Endothelial cell of umbilical vein (primary cell): ENCODE data around the gene SLC22A25. TPM values are rescaled to one million over a fixed set of nuclear protein-coding genes. Genes with fewer than 3 reads are reported as not detected.

Experiments used
- BruUV-seq: library from RNA; stranded (reverse); fragments of 400-500 nt; replicated peaks from 2 replicates; lab custom pipeline; 2021; lab: Mats Ljungman, UMichigan
- CTCF ChIA-PET: fragments of 300-600, 350-600 bp; sonication (Branson Sonifier 250); formaldehyde crosslinking; loops from one replicate; lab custom pipeline; 2021; ENCODE audit warnings: antibody characterized with exemption, inconsistent platforms; lab: Charles Lee
- POLR2A ChIA-PET: fragments of 300-600, 350-600 bp; sonication (Branson Sonifier 250); formaldehyde crosslinking; loops from one replicate; lab custom pipeline; 2021; ENCODE audit warnings: antibody characterized with exemption, inconsistent platforms; lab: Charles Lee
- DNase-seq: peaks from one replicate; pipeline ENCODE4 v3.0.0-alpha.2; 2011; ENCODE audit warnings: low read depth, low spot score
- FAIRE-seq: peaks from 2 replicates; lab custom pipeline; 2011; peaks lifted over from hg19 to GRCh38; lab: Jason Lieb, UNC
- H2AFZ ChIP-seq: 2 replicates; pipeline ENCODE4 v1.6.0; 2012; ENCODE audit warnings: low read depth, low read length, control low read depth, inconsistent platforms
- H3K27ac ChIP-seq: 2 replicates; pipeline ENCODE4 v1.5.1; 2011; ENCODE audit warnings: low read depth, mild to moderate bottlenecking, control low read depth, low read length, moderate library complexity; ENCODE audit not compliant: insufficient read depth
- H3K27me3 ChIP-seq, 2 experiments: 2 replicates each; pipeline versions ENCODE4 v1.6.0 to v1.6.1; 2011; ENCODE audit warnings: low read length in 2 of 2, mixed read lengths in 1 of 2; ENCODE audit not compliant: control insufficient read depth in 2 of 2, insufficient read depth in 2 of 2
- H3K36me3 ChIP-seq, 2 experiments: 2 replicates in 1 of 2; 3 replicates in 1 of 2; pipeline ENCODE4 v1.5.1; 2011; ENCODE audit warnings: low read length in 2 of 2, mild to moderate bottlenecking in 1 of 2, moderate library complexity in 1 of 2; ENCODE audit not compliant: control insufficient read depth in 2 of 2, insufficient read depth in 2 of 2; ENCODE audit errors: extremely low read depth in 1 of 2
- H3K4me1 ChIP-seq: 3 replicates; pipeline ENCODE4 v1.5.1; 2011; ENCODE audit warnings: mild to moderate bottlenecking, low read length; ENCODE audit not compliant: control insufficient read depth, insufficient read depth; ENCODE audit errors: extremely low read depth
- H3K4me2 ChIP-seq: 2 replicates; pipeline ENCODE4 v1.6.1; 2011; ENCODE audit warnings: low read length, control low read depth, mixed read lengths; ENCODE audit not compliant: insufficient read depth
- H3K4me3 ChIP-seq, 3 experiments: fragments of 200-600 bp in 1 of 3; sonication (generic), shearing (Covaris generic) in 1 of 3; replicated peaks in 1 of 3; 2 replicates each; pipeline ENCODE4 v1.5.1; 2011 to 2016; ENCODE audit warnings: control low read depth in 3 of 3, low read length in 3 of 3, mild to moderate bottlenecking in 2 of 3, inconsistent platforms in 1 of 3, low read depth in 1 of 3, moderate library complexity in 1 of 3; ENCODE audit not compliant: insufficient read depth in 1 of 3
- H3K79me2 ChIP-seq: 2 replicates; pipeline ENCODE4 v1.6.0; 2012; ENCODE audit warnings: low read length, inconsistent platforms; ENCODE audit not compliant: control insufficient read depth, insufficient read depth
- H3K9ac ChIP-seq: replicated peaks from 2 replicates; pipeline ENCODE3; 2011; ENCODE audit warnings: low read length, control low read depth; ENCODE audit not compliant: insufficient read depth; ENCODE audit errors: extremely low read depth
- H3K9me1 ChIP-seq: replicated peaks from 3 replicates; pipeline ENCODE4 v1.6.0; 2011; ENCODE audit warnings: mild to moderate bottlenecking, low read length; ENCODE audit not compliant: control insufficient read depth, insufficient read depth; ENCODE audit errors: extremely low read depth
- H3K9me3 ChIP-seq: replicated peaks from 2 replicates; pipeline ENCODE4 v1.5.1; 2012; ENCODE audit warnings: low read length, inconsistent platforms; ENCODE audit not compliant: control insufficient read depth, insufficient read depth
- H4K20me1 ChIP-seq: replicated peaks from 2 replicates; pipeline ENCODE3; 2011; ENCODE audit warnings: mild to moderate bottlenecking, low read length; ENCODE audit not compliant: control insufficient read depth, insufficient read depth; ENCODE audit errors: extremely low read depth
- CTCF ChIP-seq, 2 donors: IDR thresholded peaks; 1 replicate in 1 of 2; 2 replicates in 1 of 2; pipeline ENCODE4 v1.5.1; 2011; ENCODE audit warnings: low read length in 2 of 2, mild to moderate bottlenecking in 2 of 2, moderate library complexity in 2 of 2, control low read depth in 1 of 2, inconsistent platforms in 1 of 2, low read depth in 1 of 2; ENCODE audit not compliant: insufficient read depth in 1 of 2; ENCODE audit errors: extremely low read depth in 1 of 2
- EZH2 ChIP-seq: IDR thresholded peaks from 2 replicates; pipeline ENCODE4 v1.6.1; 2012; ENCODE audit warnings: borderline replicate concordance, low read depth, mild to moderate bottlenecking, moderate library complexity, low read length, inconsistent platforms; ENCODE audit not compliant: severe bottlenecking
- FOS ChIP-seq: IDR thresholded peaks from 2 replicates; pipeline ENCODE4 v1.6.1; 2011; ENCODE audit warnings: mild to moderate bottlenecking, low read length, moderate library complexity, borderline replicate concordance; ENCODE audit not compliant: insufficient read depth
- GATA2 ChIP-seq: IDR thresholded peaks from 2 replicates; pipeline ENCODE4 v1.7.0; 2011; ENCODE audit warnings: low read depth, mild to moderate bottlenecking, moderate library complexity, mixed read lengths, low read length; ENCODE audit not compliant: insufficient read length, insufficient read depth
- JUN ChIP-seq: IDR thresholded peaks from 2 replicates; pipeline ENCODE4 v1.6.1; 2011; ENCODE audit warnings: borderline replicate concordance, low read depth; ENCODE audit not compliant: insufficient read length, insufficient read depth
- MAX ChIP-seq: IDR thresholded peaks from 2 replicates; pipeline ENCODE4 v1.6.1; 2011; ENCODE audit not compliant: insufficient read depth, insufficient read length
- MYC ChIP-seq: IDR thresholded peaks from one replicate; pipeline ENCODE4 v1.6.1; 2011; ENCODE audit warnings: mild to moderate bottlenecking, low read depth, low read length
- POLR2A ChIP-seq: IDR thresholded peaks from 2 replicates; pipeline ENCODE4 v1.6.1; 2012; ENCODE audit warnings: low read depth, mild to moderate bottlenecking, control low read depth, low read length
- POLR2AphosphoS5 ChIP-seq: IDR thresholded peaks from 2 replicates; pipeline ENCODE4 v1.6.1; 2012; ENCODE audit warnings: low read depth, mild to moderate bottlenecking, control low read depth, low read length, moderate library complexity; ENCODE audit not compliant: insufficient read depth
- dilution Hi-C: fragments of 300-500 bp; cut with MboI; formaldehyde crosslinking; loops from one replicate; pipeline ENCODE4 v1.15.0; 2019; ENCODE audit warnings: low sequenced_read_pairs; ENCODE audit not compliant: extremely low pct_ligation_motif_present
- intact Hi-C: fragments of 100-400 bp; cut with micrococcal nuclease; formaldehyde crosslinking; loops from one replicate; pipeline ENCODE4 v1.10.0; 2022
- polyA plus RNA-seq, 4 experiments: library from polyadenylated mRNA; depleted of rRNA in 3 of 4; stranded (reverse) in 3 of 4; unstranded in 1 of 4; fragments of >200 nt; gene quantifications; 2 replicates each; pipeline versions ENCODE4 v1.2.1 to v1.2.3, GENCODE V29; 2011 to 2012; ENCODE audit warnings: missing spikeins in 1 of 4
- total RNA-seq: library from RNA; stranded (reverse); gene quantifications from 2 replicates; pipeline ENCODE4 v1.2.3, GENCODE V29; 2021

SLC22A25 gene
- total and polyA plus RNA-seq, 2 donors (not counting 3 experiments of a cell fraction or from before 2014, with no cell fraction given) = not detected

- no peaks in the 10 kb centered on the region for H3K36me3 ChIP-seq
These were observed 13.6 kb downstream of the SLC22A25 start for GRCh38 chr11:63229815-63230214.

More at GRCh38 chr11:63229815-63230214, 13.6 kb downstream of the SLC22A25 start:
- Histone ChIP-seq H3K27me3 (peaks cover 0 to 3% of the 10 kb centered on the region in 2 experiments), H3K4me3 (no peak overlapping the region), H3K79me2 (no peaks in the 10 kb centered on the region), H2AFZ (no peak overlapping the region), H4K20me1 (no peaks in the 10 kb centered on the region), H3K9me3 (no peaks in the 10 kb centered on the region), H3K9me1 (no peaks in the 10 kb centered on the region), H3K9ac (no peak overlapping the region), H3K4me2 (no peak overlapping the region), H3K27ac (no peak overlapping the region), H3K4me1 (no peaks in the 10 kb centered on the region)
- ChIA-PET CTCF (interaction anchor here (0.9 to 1.5 kb wide), 2 partner anchors 13 to 194 kb away, joined by 4 read pairs; partner anchors contain the start of gene SLC22A25), POLR2A (no interaction called here)
- TF ChIP-seq MYC (no peak), EZH2 (no peak), JUN (no peak), GATA2 (no peak), FOS (no peak), CTCF (IDR thresholded peaks at IDR 0.05; ENCODE audit: extremely low read depth in 1 of 2, insufficient read depth in 1 of 2, low read depth in 1 of 2, low read length in 2 of 2) (no peak), POLR2AphosphoS5 (no peak), MAX (no peak), POLR2A (no peak)
- dilution Hi-C loops = no loop called here
- BruUV-seq = no TSS peak
- no peak for FAIRE-seq
- DNase-seq = no peak
- intact Hi-C loops = no loop called here
